ENCODE data around the gene CSRP3. TPM values are rescaled to one million over a fixed set of nuclear protein-coding genes. Genes with fewer than 3 reads are reported as not detected.

Gene CSRP3
- polyA plus RNA-seq, 1 donor from 2014 or later: not detected

- Histone ChIP-seq H3K9ac (ENCODE audit: low read length) (no peak overlapping the region), H3F3A (ENCODE audit: insufficient read depth, low read length, poor library complexity, severe bottlenecking) (no peaks in the 10 kb centered on the region), H2AFZ (ENCODE audit: low read depth, low read length) (no peak overlapping the region), H3K9me3 (ENCODE audit: low read length) (no peaks in the 10 kb centered on the region), H3K27me3 (ENCODE audit: insufficient read depth, low read depth, low read length) (no peaks in the 10 kb centered on the region), H3K4me2 (ENCODE audit: low read length) (no peak overlapping the region), H3K4me3 (ENCODE audit: low read length) (no peak overlapping the region), H3K79me2 (replicated peaks; ENCODE audit: insufficient read depth, low read length) (no peaks in the 10 kb centered on the region), H4K20me1 (ENCODE audit: insufficient read depth) (no peaks in the 10 kb centered on the region), H3K36me3 (ENCODE audit: insufficient read depth, low read length) (no peaks in the 10 kb centered on the region), H3K9me2 (ENCODE audit: insufficient read depth, low read length) (no peaks in the 10 kb centered on the region), H3K27ac (ENCODE audit: low read length) (no peak overlapping the region)
- TF ChIP-seq REST (IDR thresholded peaks at IDR 0.05; ENCODE audit: borderline replicate concordance) (no peak), RAD21 (conservative IDR thresholded peaks at IDR 0.05) (no peak), EZH2 (IDR thresholded peaks at IDR 0.05; ENCODE audit: borderline replicate concordance, insufficient read depth, low read length, poor library complexity, severe bottlenecking) (no peak), POLR2AphosphoS5 (IDR thresholded peaks at IDR 0.05) (no peak), SMC3 (conservative IDR thresholded peaks at IDR 0.05; ENCODE audit: poor library complexity) (no peak), EP300 (conservative IDR thresholded peaks at IDR 0.05; ENCODE audit: poor library complexity, severe bottlenecking) (no peak), MXI1 (conservative IDR thresholded peaks at IDR 0.05; ENCODE audit: poor library complexity, severe bottlenecking) (no peak), TAF1 (IDR thresholded peaks at IDR 0.05; ENCODE audit: low read depth) (no peak), CTCF (IDR thresholded peaks at IDR 0.05; ENCODE audit: poor library complexity, severe bottlenecking) (no peak)
These were observed 7.9 kb downstream of the CSRP3 start for GRCh38 chr11:19193916-19194315.

GRCh38 chr11:19191530-19192169 is 10.1 kb downstream of the CSRP3 start:
- no peak overlapping the region for H2AFZ ChIP-seq (ENCODE audit: low read depth, low read length)
- H3K9ac ChIP-seq (ENCODE audit: low read length): no peak overlapping the region
- no peak overlapping the region for H3K4me3 ChIP-seq (ENCODE audit: low read length)
- no peak overlapping the region for H3K4me2 ChIP-seq (ENCODE audit: low read length)
- H4K20me1 ChIP-seq (ENCODE audit: insufficient read depth): no peaks in the 10 kb centered on the region
- no peaks in the 10 kb centered on the region for H3F3A ChIP-seq (ENCODE audit: insufficient read depth, low read length, poor library complexity, severe bottlenecking)
- TF ChIP-seq TAF1 (IDR thresholded peaks at IDR 0.05; ENCODE audit: low read depth) (no peak), RAD21 (conservative IDR thresholded peaks at IDR 0.05) (no peak), MXI1 (conservative IDR thresholded peaks at IDR 0.05; ENCODE audit: poor library complexity, severe bottlenecking) (no peak), CTCF (IDR thresholded peaks at IDR 0.05; ENCODE audit: poor library complexity, severe bottlenecking) (no peak), EP300 (conservative IDR thresholded peaks at IDR 0.05; ENCODE audit: poor library complexity, severe bottlenecking) (no peak), EZH2 (IDR thresholded peaks at IDR 0.05; ENCODE audit: borderline replicate concordance, insufficient read depth, low read length, poor library complexity, severe bottlenecking) (no peak), POLR2AphosphoS5 (IDR thresholded peaks at IDR 0.05) (no peak), REST (IDR thresholded peaks at IDR 0.05; ENCODE audit: borderline replicate concordance) (no peak), SMC3 (conservative IDR thresholded peaks at IDR 0.05; ENCODE audit: poor library complexity) (no peak)
- no peaks in the 10 kb centered on the region for H3K9me2 ChIP-seq (ENCODE audit: insufficient read depth, low read length)
- no peak overlapping the region for H3K27ac ChIP-seq (ENCODE audit: low read length)
- no peaks in the 10 kb centered on the region for H3K27me3 ChIP-seq (ENCODE audit: insufficient read depth, low read depth, low read length)
- H3K9me3 ChIP-seq (ENCODE audit: low read length): no peaks in the 10 kb centered on the region
- no peaks in the 10 kb centered on the region for H3K79me2 ChIP-seq (replicated peaks; ENCODE audit: insufficient read depth, low read length)
- H3K36me3 ChIP-seq (ENCODE audit: insufficient read depth, low read length): no peaks in the 10 kb centered on the region
